GM23338 (cell line): ENCODE measurements around the gene XRN2. TPM values are rescaled to one million over a fixed set of nuclear protein-coding genes. Genes with fewer than 3 reads are reported as not detected.

Experiments
- ATAC-seq: fragments of 200-7000 bp; cut with Tn5 transposase; 3 replicates; pipeline ENCODE4 v1.9.1; 2020
- DNase-seq: peaks from one replicate; pipeline ENCODE4 v3.0.0-alpha.2; 2015; ENCODE audit warnings: low spot score
- H2AFZ ChIP-seq: fragments of 200-600 bp; sonication (generic); 2 replicates; pipeline ENCODE4 v1.8.0; 2016; ENCODE audit warnings: antibody characterized with exemption, mild to moderate bottlenecking, moderate library complexity
- H3F3A ChIP-seq: fragments of 200-600 bp; sonication (generic); replicated peaks from 2 replicates; pipeline ENCODE4 v1.8.0; 2017; ENCODE audit warnings: antibody characterized with exemption, mixed run types, low read depth
- H3K27ac ChIP-seq: fragments of 200-600 bp; sonication (generic); 2 replicates; pipeline ENCODE4 v1.6.1; 2016; ENCODE audit warnings: low read depth
- H3K27me3 ChIP-seq: fragments of 200-600 bp; sonication (generic); 2 replicates; pipeline ENCODE4 v1.8.0; 2016; ENCODE audit warnings: mild to moderate bottlenecking, mixed run types, moderate library complexity; ENCODE audit not compliant: insufficient read depth
- H3K36me3 ChIP-seq: fragments of 200-600 bp; sonication (generic); 2 replicates; pipeline ENCODE4 v1.8.0; 2016; ENCODE audit warnings: mild to moderate bottlenecking; ENCODE audit not compliant: insufficient read depth
- H3K4me1 ChIP-seq: fragments of 200-600 bp; sonication (generic); 2 replicates; pipeline ENCODE4 v1.8.0; 2016; ENCODE audit warnings: mild to moderate bottlenecking, moderate library complexity; ENCODE audit not compliant: insufficient read depth
- H3K4me2 ChIP-seq: fragments of 200-600 bp; sonication (generic); 2 replicates; pipeline ENCODE4 v1.7.1; 2017; ENCODE audit warnings: mixed run types
- H3K4me3 ChIP-seq: fragments of 200-600 bp; sonication (generic); 2 replicates; pipeline ENCODE4 v1.6.1; 2016; ENCODE audit warnings: mixed run types
- H3K79me2 ChIP-seq: fragments of 200-600 bp; sonication (generic); replicated peaks from 2 replicates; pipeline ENCODE4 v1.8.0; 2017; ENCODE audit warnings: mild to moderate bottlenecking; ENCODE audit not compliant: insufficient read depth
- H3K9me2 ChIP-seq: fragments of 200-600 bp; sonication (generic); 2 replicates; pipeline ENCODE4 v1.8.0; 2017; ENCODE audit not compliant: insufficient read depth
- H4K20me1 ChIP-seq: fragments of 200-600 bp; sonication (generic); replicated peaks from 2 replicates; pipeline ENCODE4 v1.8.0; 2017; ENCODE audit warnings: mild to moderate bottlenecking; ENCODE audit not compliant: insufficient read depth
- H3K27ac Mint-ChIP-seq: 2 replicates; pipeline ENCODE4 v1.8.0; 2020; ENCODE audit warnings: inconsistent platforms, mild to moderate bottlenecking, moderate library complexity, mixed read lengths
- H3K27me3 Mint-ChIP-seq: 3 replicates; pipeline ENCODE4 v1.8.0; 2022; ENCODE audit warnings: low read depth, mild to moderate bottlenecking, moderate library complexity, mixed read lengths, inconsistent platforms; ENCODE audit not compliant: insufficient read depth, poor library complexity
- H3K36me3 Mint-ChIP-seq: 3 replicates; pipeline ENCODE4 v1.8.0; 2021; ENCODE audit warnings: low read depth, mild to moderate bottlenecking, inconsistent platforms, moderate library complexity, mixed read lengths
- H3K4me1 Mint-ChIP-seq: 3 replicates; pipeline ENCODE4 v1.8.0; 2020; ENCODE audit warnings: mild to moderate bottlenecking, inconsistent platforms, mixed read lengths
- H3K4me3 Mint-ChIP-seq: 3 replicates; pipeline ENCODE4 v1.8.0; 2021; ENCODE audit warnings: moderate library complexity, mild to moderate bottlenecking, inconsistent platforms, mixed read lengths
- H3K9me3 Mint-ChIP-seq: 3 replicates; pipeline ENCODE4 v1.8.0; 2020; ENCODE audit warnings: moderate library complexity, mild to moderate bottlenecking, inconsistent platforms, mixed read lengths
- CREB1 ChIP-seq: fragments of 250-450 bp; sonication (Bioruptor Pico); IDR thresholded peaks from 2 replicates; pipeline ENCODE4 v1.5.0; 2020; ENCODE audit warnings: low read depth, mild to moderate bottlenecking, moderate library complexity
- EZH2 ChIP-seq: fragments of 200-600 bp; sonication (generic); IDR thresholded peaks from one replicate; pipeline ENCODE4 v1.8.0; 2017; ENCODE audit warnings: antibody characterized with exemption, mild to moderate bottlenecking, low read depth; ENCODE audit not compliant: unreplicated experiment
- EZH2phosphoT487 ChIP-seq: fragments of 200-600 bp; sonication (generic); IDR thresholded peaks from one replicate; pipeline ENCODE4 v1.8.1; 2018; ENCODE audit warnings: antibody characterized with exemption; ENCODE audit not compliant: unreplicated experiment
- NANOG ChIP-seq: IDR thresholded peaks from 2 replicates; pipeline ENCODE4 v1.6.1; 2016; ENCODE audit warnings: antibody characterized with exemption, borderline replicate concordance
- POLR2AphosphoS5 ChIP-seq: IDR thresholded peaks from 2 replicates; pipeline ENCODE4 v1.6.1; 2016; ENCODE audit warnings: antibody characterized with exemption, low read depth
- ZNF114 ChIP-seq: fragments of 250-450 bp; sonication (Bioruptor Pico); IDR thresholded peaks from 2 replicates; pipeline ENCODE4 v1.5.0; 2020; ENCODE audit warnings: mild to moderate bottlenecking, moderate library complexity
- ZNF331 ChIP-seq: fragments of 250-450 bp; sonication (Bioruptor Pico); IDR thresholded peaks from 2 replicates; pipeline ENCODE4 v1.5.0; 2020; ENCODE audit warnings: low read depth, mild to moderate bottlenecking, moderate library complexity
- polyA plus RNA-seq: library from polyadenylated mRNA; unstranded; fragments of >200 nt; fragmentation: Nextera tagmentation; extraction: Ambion mirVana; gene quantifications from 2 replicates; pipeline ENCODE4 v1.2.1, GENCODE V29; 2016
- total RNA-seq: library from RNA; depleted of rRNA; stranded (reverse); fragments of >200 nt; shearing (Covaris generic); gene quantifications from 2 replicates; pipeline ENCODE4 v1.2.3, GENCODE V29; 2014
- TF ChIP-seq, protein P1 (sequence below): fragments of 250-450 bp; sonication (Bioruptor Pico); IDR thresholded peaks from 2 replicates; pipeline ENCODE4 v1.5.0; 2020; ENCODE audit warnings: mild to moderate bottlenecking, moderate library complexity
- TF ChIP-seq, protein P2 (sequence below): IDR thresholded peaks from 2 replicates; pipeline ENCODE4 v1.6.1; 2016; ENCODE audit warnings: antibody characterized with exemption
- TF ChIP-seq, protein P3 (sequence below), 2 experiments: fragments of 200-600 bp in 1 of 2; sonication (generic) in 1 of 2; conservative IDR thresholded peaks; 2 replicates each; pipeline versions ENCODE4 v1.5.1 to v1.6.1; 2016 to 2017; ENCODE audit warnings: antibody characterized with exemption in 2 of 2, low read depth in 2 of 2, mild to moderate bottlenecking in 2 of 2, moderate library complexity in 1 of 2

The XRN2 gene
- total and polyA plus RNA-seq, 2 experiments from 2014 or later = 113 to 150 TPM

DNA sequence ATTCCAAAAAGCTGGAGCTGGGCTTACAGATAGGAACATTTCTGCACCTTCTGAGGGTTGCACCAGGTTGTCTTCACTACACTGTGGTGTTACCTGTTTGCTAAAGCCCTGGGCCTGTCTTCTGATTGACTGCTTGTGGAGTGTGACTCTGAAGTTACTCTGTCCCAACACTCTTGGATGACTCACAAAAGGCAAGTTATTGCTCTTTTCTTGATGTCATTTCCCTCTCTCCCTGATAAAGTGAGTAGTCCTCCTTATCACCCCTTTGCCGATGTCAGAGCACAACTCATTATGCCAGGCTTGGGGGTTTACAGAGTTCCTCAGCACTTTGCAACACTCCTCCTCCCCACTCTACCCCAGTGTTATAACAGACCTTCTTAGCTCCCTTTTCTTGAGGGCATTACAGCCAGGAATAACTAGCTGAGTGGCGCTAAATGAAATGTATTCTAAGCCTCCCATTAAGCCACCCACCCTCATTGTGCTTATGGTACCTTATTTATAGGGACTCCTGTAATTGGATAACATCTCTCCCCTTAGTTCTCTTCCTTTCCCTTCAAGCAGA is 130.3 kb downstream of the XRN2 start (continued):
- TF ChIP-seq, protein P1, sequence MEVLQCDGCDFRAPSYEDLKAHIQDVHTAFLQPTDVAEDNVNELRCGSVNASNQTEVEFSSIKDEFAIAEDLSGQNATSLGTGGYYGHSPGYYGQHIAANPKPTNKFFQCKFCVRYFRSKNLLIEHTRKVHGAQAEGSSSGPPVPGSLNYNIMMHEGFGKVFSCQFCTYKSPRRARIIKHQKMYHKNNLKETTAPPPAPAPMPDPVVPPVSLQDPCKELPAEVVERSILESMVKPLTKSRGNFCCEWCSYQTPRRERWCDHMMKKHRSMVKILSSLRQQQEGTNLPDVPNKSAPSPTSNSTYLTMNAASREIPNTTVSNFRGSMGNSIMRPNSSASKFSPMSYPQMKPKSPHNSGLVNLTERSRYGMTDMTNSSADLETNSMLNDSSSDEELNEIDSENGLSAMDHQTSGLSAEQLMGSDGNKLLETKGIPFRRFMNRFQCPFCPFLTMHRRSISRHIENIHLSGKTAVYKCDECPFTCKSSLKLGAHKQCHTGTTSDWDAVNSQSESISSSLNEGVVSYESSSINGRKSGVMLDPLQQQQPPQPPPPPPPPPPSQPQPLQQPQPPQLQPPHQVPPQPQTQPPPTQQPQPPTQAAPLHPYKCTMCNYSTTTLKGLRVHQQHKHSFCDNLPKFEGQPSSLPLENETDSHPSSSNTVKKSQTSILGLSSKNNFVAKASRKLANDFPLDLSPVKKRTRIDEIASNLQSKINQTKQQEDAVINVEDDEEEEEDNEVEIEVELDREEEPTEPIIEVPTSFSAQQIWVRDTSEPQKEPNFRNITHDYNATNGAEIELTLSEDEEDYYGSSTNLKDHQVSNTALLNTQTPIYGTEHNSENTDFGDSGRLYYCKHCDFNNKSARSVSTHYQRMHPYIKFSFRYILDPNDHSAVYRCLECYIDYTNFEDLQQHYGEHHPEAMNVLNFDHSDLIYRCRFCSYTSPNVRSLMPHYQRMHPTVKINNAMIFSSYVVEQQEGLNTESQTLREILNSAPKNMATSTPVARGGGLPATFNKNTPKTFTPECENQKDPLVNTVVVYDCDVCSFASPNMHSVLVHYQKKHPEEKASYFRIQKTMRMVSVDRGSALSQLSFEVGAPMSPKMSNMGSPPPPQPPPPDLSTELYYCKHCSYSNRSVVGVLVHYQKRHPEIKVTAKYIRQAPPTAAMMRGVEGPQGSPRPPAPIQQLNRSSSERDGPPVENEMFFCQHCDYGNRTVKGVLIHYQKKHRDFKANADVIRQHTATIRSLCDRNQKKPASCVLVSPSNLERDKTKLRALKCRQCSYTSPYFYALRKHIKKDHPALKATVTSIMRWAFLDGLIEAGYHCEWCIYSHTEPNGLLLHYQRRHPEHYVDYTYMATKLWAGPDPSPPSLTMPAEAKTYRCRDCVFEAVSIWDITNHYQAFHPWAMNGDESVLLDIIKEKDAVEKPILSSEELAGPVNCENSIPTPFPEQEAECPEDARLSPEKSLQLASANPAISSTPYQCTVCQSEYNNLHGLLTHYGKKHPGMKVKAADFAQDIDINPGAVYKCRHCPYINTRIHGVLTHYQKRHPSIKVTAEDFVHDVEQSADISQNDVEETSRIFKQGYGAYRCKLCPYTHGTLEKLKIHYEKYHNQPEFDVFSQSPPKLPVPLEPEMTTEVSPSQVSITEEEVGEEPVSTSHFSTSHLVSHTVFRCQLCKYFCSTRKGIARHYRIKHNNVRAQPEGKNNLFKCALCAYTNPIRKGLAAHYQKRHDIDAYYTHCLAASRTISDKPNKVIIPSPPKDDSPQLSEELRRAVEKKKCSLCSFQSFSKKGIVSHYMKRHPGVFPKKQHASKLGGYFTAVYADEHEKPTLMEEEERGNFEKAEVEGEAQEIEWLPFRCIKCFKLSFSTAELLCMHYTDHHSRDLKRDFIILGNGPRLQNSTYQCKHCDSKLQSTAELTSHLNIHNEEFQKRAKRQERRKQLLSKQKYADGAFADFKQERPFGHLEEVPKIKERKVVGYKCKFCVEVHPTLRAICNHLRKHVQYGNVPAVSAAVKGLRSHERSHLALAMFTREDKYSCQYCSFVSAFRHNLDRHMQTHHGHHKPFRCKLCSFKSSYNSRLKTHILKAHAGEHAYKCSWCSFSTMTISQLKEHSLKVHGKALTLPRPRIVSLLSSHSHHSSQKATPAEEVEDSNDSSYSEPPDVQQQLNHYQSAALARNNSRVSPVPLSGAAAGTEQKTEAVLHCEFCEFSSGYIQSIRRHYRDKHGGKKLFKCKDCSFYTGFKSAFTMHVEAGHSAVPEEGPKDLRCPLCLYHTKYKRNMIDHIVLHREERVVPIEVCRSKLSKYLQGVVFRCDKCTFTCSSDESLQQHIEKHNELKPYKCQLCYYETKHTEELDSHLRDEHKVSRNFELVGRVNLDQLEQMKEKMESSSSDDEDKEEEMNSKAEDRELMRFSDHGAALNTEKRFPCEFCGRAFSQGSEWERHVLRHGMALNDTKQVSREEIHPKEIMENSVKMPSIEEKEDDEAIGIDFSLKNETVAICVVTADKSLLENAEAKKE (CRISPR knock-in tag) = no peak
- TF ChIP-seq NANOG (no peak), CREB1 (CRISPR knock-in tag) (no peak), EZH2 (no peak), ZNF331 (no peak)
- TF ChIP-seq, protein P2, sequence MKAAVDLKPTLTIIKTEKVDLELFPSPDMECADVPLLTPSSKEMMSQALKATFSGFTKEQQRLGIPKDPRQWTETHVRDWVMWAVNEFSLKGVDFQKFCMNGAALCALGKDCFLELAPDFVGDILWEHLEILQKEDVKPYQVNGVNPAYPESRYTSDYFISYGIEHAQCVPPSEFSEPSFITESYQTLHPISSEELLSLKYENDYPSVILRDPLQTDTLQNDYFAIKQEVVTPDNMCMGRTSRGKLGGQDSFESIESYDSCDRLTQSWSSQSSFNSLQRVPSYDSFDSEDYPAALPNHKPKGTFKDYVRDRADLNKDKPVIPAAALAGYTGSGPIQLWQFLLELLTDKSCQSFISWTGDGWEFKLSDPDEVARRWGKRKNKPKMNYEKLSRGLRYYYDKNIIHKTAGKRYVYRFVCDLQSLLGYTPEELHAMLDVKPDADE = no peak

DNA sequence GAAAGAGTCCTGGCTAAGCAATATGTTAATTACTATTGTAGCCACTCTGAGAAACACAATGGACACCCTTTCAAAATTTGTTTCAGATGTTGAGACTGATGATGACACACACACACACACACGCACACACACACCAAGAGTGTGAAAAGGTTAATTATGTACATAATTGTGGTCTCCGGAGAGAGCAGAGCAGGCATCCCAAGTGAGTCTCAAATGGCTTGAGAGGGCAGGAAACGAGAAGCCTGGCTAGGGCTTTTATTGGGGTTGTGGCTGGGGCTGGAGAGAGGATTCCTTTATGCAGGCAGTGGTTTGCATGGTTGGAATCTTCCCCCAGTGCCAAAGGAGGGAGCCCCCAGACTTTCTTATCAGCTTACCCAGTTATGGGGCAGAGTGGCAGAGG is 132.4 kb downstream of the XRN2 start:
- no peak overlapping the region for H3K4me3 ChIP-seq
- H3K9me2 ChIP-seq = no peaks in the 10 kb centered on the region
- no peak overlapping the region for H3K4me2 ChIP-seq
- Mint-ChIP-seq H3K4me1 (peaks cover 9% of the 10 kb centered on the region; the same call in 2 of the 3 replicates), H3K27me3 (no peaks in the 10 kb centered on the region), H3K36me3 (no peaks in the 10 kb centered on the region), H3K27ac (no peak overlapping the region), H3K4me3 (no peak overlapping the region), H3K9me3 (no peaks in the 10 kb centered on the region)
- ATAC-seq (peak; percentile 55), DNase-seq (peak; percentile 41)
- H2AFZ ChIP-seq = peak overlapping the region; percentile 57; the same call in 1 of the 2 replicates
- H4K20me1 ChIP-seq = no peaks in the 10 kb centered on the region
- no peaks in the 10 kb centered on the region for H3K36me3 ChIP-seq
- no peaks in the 10 kb centered on the region for H3K79me2 ChIP-seq
- H3F3A ChIP-seq = no peaks in the 10 kb centered on the region
- H3K4me1 ChIP-seq = no peaks in the 10 kb centered on the region
- H3K27ac ChIP-seq = no peak overlapping the region
- H3K27me3 ChIP-seq = no peaks in the 10 kb centered on the region
- TF ChIP-seq ZNF114 (CRISPR knock-in tag) (no peak), POLR2AphosphoS5 (no peak), EZH2phosphoT487 (no peak)
- TF ChIP-seq, protein P3, sequence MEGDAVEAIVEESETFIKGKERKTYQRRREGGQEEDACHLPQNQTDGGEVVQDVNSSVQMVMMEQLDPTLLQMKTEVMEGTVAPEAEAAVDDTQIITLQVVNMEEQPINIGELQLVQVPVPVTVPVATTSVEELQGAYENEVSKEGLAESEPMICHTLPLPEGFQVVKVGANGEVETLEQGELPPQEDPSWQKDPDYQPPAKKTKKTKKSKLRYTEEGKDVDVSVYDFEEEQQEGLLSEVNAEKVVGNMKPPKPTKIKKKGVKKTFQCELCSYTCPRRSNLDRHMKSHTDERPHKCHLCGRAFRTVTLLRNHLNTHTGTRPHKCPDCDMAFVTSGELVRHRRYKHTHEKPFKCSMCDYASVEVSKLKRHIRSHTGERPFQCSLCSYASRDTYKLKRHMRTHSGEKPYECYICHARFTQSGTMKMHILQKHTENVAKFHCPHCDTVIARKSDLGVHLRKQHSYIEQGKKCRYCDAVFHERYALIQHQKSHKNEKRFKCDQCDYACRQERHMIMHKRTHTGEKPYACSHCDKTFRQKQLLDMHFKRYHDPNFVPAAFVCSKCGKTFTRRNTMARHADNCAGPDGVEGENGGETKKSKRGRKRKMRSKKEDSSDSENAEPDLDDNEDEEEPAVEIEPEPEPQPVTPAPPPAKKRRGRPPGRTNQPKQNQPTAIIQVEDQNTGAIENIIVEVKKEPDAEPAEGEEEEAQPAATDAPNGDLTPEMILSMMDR (conservative IDR thresholded peaks at IDR 0.05; ENCODE audit: low read depth in 2 of 2) = no peak
